Kidney epithelial cell (primary cell): ENCODE data around the gene EFNB3. TPM values are rescaled to one million over a fixed set of nuclear protein-coding genes. Genes with fewer than 3 reads are reported as not detected.

Experiments used
- DNase-seq: peaks from one replicate; pipeline ENCODE4 v3.0.0-alpha.2; 2010; ENCODE audit warnings: low read depth
- H3K27me3 ChIP-seq: 2 replicates; pipeline ENCODE4 v1.6.0; 2011; ENCODE audit warnings: low read length; ENCODE audit not compliant: control insufficient read depth, insufficient read depth
- H3K36me3 ChIP-seq: 2 replicates; pipeline ENCODE4 v1.5.1; 2011; ENCODE audit warnings: low read length; ENCODE audit not compliant: control insufficient read depth, insufficient read depth
- H3K4me3 ChIP-seq: 2 replicates; pipeline ENCODE4 v1.5.1; 2011; ENCODE audit warnings: low read depth, mild to moderate bottlenecking, control low read depth, low read length
- CTCF ChIP-seq: IDR thresholded peaks from 2 replicates; pipeline ENCODE4 v1.5.1; 2011; ENCODE audit warnings: mild to moderate bottlenecking, moderate library complexity, low read length, control low read depth, inconsistent platforms; ENCODE audit not compliant: insufficient read depth, poor library complexity, severe bottlenecking
- total RNA-seq: library from RNA; depleted of rRNA; stranded (reverse); fragments of >200 nt; gene quantifications from 2 replicates; pipeline ENCODE4 v1.2.3, GENCODE V29; 2015

The EFNB3 gene
- total RNA-seq, 1 donor from 2014 or later, result 4.7 TPM

- DNase-seq, result no peak
- Histone ChIP-seq H3K4me3 (no peak overlapping the region), H3K27me3 (peaks cover 47% of the 10 kb centered on the region), H3K36me3 (no peaks in the 10 kb centered on the region)
- no peak for TF ChIP-seq CTCF
Observed at GRCh38 chr17:7709031-7709430, 4.0 kb downstream of the EFNB3 start.

GRCh38 chr17:7710301-7710700, 5.3 kb downstream of the EFNB3 start:
- H3K36me3 ChIP-seq, result no peaks in the 10 kb centered on the region
- no peak for TF ChIP-seq CTCF
- no peak for DNase-seq
- H3K27me3 ChIP-seq, result peaks cover 40% of the 10 kb centered on the region
- no peak overlapping the region for H3K4me3 ChIP-seq

DNA sequence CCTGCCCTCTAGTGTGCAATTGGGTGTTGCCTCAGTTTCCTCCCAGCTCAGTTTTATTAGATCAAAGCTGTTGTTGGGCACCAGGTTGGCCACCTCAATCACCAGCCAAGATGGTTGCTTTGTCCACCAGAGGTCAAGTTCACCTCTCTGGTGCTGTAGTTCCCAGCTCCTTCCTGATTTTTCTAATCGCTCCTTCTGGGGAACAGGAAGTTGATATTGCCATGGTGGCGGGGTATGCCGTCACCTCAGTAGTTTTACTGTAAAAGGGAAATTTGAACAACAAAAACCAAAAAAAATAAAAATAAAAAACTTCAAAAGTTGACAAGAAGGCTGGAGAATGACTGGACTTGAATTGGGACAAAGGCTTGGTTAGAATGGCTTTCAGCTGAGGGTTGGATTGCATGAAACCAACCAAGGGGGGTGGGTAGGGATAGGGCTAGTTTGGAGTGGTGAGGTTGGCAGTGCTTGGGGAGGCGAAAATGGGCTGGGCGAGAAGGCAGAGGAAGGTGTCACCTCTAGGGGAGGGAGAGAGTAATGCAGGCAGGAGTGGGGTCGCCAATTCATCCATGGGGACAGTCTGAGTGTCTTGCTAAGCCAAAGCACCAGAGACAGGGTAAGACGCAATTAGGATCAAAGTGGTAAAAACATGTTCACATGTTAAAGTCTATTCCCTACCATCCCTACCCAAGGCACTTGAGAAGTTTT, 6.2 kb downstream of the EFNB3 start:
- H3K36me3 ChIP-seq, result no peaks in the 10 kb centered on the region
- peaks cover 31% of the 10 kb centered on the region for H3K27me3 ChIP-seq
- no peak overlapping the region for H3K4me3 ChIP-seq
- peak; percentile 4 for TF ChIP-seq CTCF
- no peak for DNase-seq

DNA sequence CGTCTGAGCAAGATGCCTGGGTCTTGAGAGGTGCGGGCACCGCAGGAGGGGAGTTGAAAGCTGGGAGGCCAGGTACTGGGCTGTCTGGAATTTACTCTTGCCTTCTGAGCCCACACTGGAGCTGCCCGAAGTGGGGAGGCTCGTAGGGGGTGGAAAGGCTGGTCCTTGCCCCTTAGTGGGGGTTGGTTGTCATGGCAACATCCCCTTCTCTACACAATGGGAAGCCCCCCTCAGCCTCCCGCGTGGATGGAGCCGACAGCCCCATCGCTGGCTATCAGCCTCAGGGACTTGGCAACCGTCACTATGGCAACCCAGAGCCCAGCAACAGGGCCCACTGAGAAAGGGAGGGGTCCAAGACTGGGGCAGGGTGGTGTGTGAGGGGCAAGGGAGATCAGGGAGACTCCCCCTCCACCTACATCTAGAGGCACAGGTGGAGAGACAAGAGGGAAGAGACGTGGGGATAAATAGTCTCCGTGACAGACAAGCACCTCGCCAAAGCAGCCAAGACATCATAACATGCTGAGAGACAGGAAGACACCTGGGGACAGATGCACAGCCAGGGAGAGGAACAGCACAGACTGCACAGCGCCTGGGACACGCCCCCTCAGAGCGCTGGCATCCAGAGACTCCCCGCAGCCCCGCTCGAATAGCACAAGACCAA, 7.2 kb downstream of the EFNB3 start:
- no peak for DNase-seq
- TF ChIP-seq CTCF, result no peak
- H3K27me3 ChIP-seq, result peaks cover 25% of the 10 kb centered on the region
- H3K36me3 ChIP-seq, result no peaks in the 10 kb centered on the region
- no peak overlapping the region for H3K4me3 ChIP-seq

GRCh38 chr17:7713782-7714181, 8.8 kb downstream of the EFNB3 start:
- Histone ChIP-seq H3K36me3 (no peaks in the 10 kb centered on the region), H3K4me3 (no peak overlapping the region), H3K27me3 (peaks cover 26% of the 10 kb centered on the region)
- no peak for TF ChIP-seq CTCF
- DNase-seq, result no peak
